ENCODE data around the gene PPP1R3G. TPM values are rescaled to one million over a fixed set of nuclear protein-coding genes. Genes with fewer than 3 reads are reported as not detected.

The PPP1R3G gene
- total RNA-seq, 1 experiment from 2014 or later = not detected

GRCh38 chr6:5110246-5110645 lies 25.1 kb downstream of the PPP1R3G start:
- H3K79me1 ChIP-seq (ENCODE audit: insufficient read depth, low read depth, low read length, poor library complexity, severe bottlenecking) = no peaks in the 10 kb centered on the region
- H2BK5ac ChIP-seq (ENCODE audit: insufficient read length, low read length) = no peak overlapping the region
- no peak overlapping the region for H2BK15ac ChIP-seq (ENCODE audit: low read depth, low read length)
- H2BK20ac ChIP-seq (ENCODE audit: low read depth, low read length, poor library complexity, severe bottlenecking) = no peak overlapping the region
- TF ChIP-seq, protein P1, sequence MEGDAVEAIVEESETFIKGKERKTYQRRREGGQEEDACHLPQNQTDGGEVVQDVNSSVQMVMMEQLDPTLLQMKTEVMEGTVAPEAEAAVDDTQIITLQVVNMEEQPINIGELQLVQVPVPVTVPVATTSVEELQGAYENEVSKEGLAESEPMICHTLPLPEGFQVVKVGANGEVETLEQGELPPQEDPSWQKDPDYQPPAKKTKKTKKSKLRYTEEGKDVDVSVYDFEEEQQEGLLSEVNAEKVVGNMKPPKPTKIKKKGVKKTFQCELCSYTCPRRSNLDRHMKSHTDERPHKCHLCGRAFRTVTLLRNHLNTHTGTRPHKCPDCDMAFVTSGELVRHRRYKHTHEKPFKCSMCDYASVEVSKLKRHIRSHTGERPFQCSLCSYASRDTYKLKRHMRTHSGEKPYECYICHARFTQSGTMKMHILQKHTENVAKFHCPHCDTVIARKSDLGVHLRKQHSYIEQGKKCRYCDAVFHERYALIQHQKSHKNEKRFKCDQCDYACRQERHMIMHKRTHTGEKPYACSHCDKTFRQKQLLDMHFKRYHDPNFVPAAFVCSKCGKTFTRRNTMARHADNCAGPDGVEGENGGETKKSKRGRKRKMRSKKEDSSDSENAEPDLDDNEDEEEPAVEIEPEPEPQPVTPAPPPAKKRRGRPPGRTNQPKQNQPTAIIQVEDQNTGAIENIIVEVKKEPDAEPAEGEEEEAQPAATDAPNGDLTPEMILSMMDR (conservative IDR thresholded peaks at IDR 0.05) = no peak
- no peaks in the 10 kb centered on the region for H3K79me2 ChIP-seq (ENCODE audit: insufficient read depth, low read length)
- Mint-ChIP-seq H3K36me3 (ENCODE audit: insufficient read depth in 1 of 3, low read depth in 3 of 3) (peaks cover 0 to 8% (median 2%) of the 10 kb centered on the region in 3 experiments; a peak in 2 of 7 replicates), H3K4me3 (no peak overlapping the region), H3K27ac (no peak overlapping the region), H3K4me1 (peaks cover 8 to 10% of the 10 kb centered on the region in 2 experiments), H3K9me3 (no peaks in the 10 kb centered on the region), H3K27me3 (ENCODE audit: low read depth) (0 out of 2 replicates have a peak, but pooled peaks cover 2% of the 10 kb centered on the region)
- no peak overlapping the region for H3K23ac ChIP-seq (ENCODE audit: insufficient read length, low read depth, low read length)
- no peak overlapping the region for H3K4ac ChIP-seq (ENCODE audit: low read depth, low read length)
- no peaks in the 10 kb centered on the region for H3K27me3 ChIP-seq (ENCODE audit: insufficient read depth, low read length)
- no peak overlapping the region; the same call in 1 of the 2 replicates for H3K14ac ChIP-seq (ENCODE audit: insufficient read depth, low read length)
- H3K4me2 ChIP-seq (ENCODE audit: insufficient read depth, insufficient read length, low read length) = no peak overlapping the region
- H3K18ac ChIP-seq (ENCODE audit: insufficient read length, low read depth, low read length) = no peak overlapping the region
- no peak overlapping the region for H2AFZ ChIP-seq (ENCODE audit: low read length)
- no peak overlapping the region for H3K56ac ChIP-seq (ENCODE audit: insufficient read length, low read depth, low read length)
- no peak overlapping the region for H3K27ac ChIP-seq (ENCODE audit: insufficient read length, low read depth, low read length)
- DNase-seq = no peak
- H2BK12ac ChIP-seq (ENCODE audit: insufficient read length, low read depth, low read length) = no peak overlapping the region
- no peak overlapping the region for H4K91ac ChIP-seq (ENCODE audit: insufficient read length, low read depth, low read length)
- no peaks in the 10 kb centered on the region for H3K23me2 ChIP-seq (ENCODE audit: insufficient read length, low read depth, low read length, poor library complexity, severe bottlenecking)
- H2AK5ac ChIP-seq (ENCODE audit: insufficient read length, low read length) = no peak overlapping the region
- no peak overlapping the region for H3K9ac ChIP-seq (ENCODE audit: extremely low read depth, insufficient read length, low read length)
- no peak overlapping the region for H4K5ac ChIP-seq (ENCODE audit: insufficient read length, low read depth, low read length)
- no peak overlapping the region for H3T11ph ChIP-seq (ENCODE audit: low read length)
- H3K4me1 ChIP-seq (ENCODE audit: insufficient read depth, low read length) = no peaks in the 10 kb centered on the region; the same call in 1 of the 2 replicates
- H4K20me1 ChIP-seq (ENCODE audit: control insufficient read depth, insufficient read depth, insufficient read length) = no peaks in the 10 kb centered on the region
- H4K8ac ChIP-seq (replicated peaks; ENCODE audit: insufficient read length, low read depth, low read length) = no peak overlapping the region
- no CpG with 5 or more reads among the region's 16 CpGs for WGBS (ENCODE audit: extremely low coverage, insufficient read length, low lambda C conversion rate)
- H3K9me3 ChIP-seq (ENCODE audit: control insufficient read depth, low read depth, low read length) = no peaks in the 10 kb centered on the region
- no peak overlapping the region for H2BK120ac ChIP-seq (ENCODE audit: low read depth, low read length, poor library complexity, severe bottlenecking)
